ENCODE data around the gene SNX32.

DNA sequence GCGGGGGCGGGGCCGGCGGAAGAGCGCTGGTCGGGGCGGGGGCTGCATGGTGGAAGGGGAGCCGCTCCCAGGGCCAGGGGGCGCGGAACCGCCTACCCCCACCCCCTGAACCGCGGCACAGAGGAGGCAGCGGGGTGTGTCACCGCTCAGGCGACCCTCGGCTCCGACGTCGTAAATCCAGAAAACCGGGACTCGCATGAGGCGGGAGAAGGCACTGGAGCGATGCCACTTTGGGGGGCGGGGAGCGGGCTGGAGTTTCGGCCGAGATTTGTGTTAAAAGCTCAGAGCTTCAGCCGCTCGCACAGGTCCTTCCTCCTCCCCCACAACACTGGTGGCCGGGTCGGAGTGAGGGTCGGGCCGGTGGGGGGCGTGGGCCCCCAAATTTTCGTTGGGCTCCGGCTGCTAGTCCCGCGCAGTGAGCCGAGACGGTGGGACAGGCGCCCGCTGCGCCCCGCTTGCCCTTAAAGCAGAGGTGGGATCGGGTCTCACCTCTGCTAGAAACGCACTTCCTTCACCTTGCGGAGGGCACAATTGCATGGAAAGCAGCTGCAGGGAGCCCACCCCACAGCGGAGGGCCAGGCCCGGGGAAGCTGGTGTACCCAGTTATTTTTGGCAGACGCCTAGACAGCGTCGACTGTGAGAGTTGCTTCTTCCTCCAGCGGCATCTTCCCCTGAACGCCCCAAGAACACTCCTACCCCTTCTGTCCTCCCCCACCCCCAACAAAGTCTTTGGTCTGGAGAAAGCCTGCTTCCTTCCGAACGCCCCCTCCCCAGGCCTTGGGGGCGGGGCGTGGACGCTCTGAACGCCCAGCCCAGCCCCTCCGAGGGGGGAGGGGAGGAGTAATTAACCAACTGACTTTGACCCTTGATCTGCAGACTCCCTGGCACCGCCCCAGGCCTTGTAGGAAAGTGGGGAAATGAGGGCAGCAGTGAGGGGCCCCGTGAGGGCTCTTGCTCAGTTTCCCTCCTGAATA lies 45.8 kb upstream of the SNX32 start:
- TF ChIP-seq, protein P1, sequence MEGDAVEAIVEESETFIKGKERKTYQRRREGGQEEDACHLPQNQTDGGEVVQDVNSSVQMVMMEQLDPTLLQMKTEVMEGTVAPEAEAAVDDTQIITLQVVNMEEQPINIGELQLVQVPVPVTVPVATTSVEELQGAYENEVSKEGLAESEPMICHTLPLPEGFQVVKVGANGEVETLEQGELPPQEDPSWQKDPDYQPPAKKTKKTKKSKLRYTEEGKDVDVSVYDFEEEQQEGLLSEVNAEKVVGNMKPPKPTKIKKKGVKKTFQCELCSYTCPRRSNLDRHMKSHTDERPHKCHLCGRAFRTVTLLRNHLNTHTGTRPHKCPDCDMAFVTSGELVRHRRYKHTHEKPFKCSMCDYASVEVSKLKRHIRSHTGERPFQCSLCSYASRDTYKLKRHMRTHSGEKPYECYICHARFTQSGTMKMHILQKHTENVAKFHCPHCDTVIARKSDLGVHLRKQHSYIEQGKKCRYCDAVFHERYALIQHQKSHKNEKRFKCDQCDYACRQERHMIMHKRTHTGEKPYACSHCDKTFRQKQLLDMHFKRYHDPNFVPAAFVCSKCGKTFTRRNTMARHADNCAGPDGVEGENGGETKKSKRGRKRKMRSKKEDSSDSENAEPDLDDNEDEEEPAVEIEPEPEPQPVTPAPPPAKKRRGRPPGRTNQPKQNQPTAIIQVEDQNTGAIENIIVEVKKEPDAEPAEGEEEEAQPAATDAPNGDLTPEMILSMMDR (IDR thresholded peaks at IDR 0.05; ENCODE audit: low read depth, low read length): no peak
- TF ChIP-seq EZH2phosphoT487 (IDR thresholded peaks at IDR 0.05; ENCODE audit: low read depth): no peak

All from OCI-LY3 (cell line).